A673 (cell line): ENCODE measurements around the gene THADA.

Experiments
- CTCF ChIP-seq: fragments of 300-800, 200-600 bp; sonication (generic); conservative IDR thresholded peaks from 2 replicates; pipeline ENCODE4 v1.5.1; 2017; ENCODE audit warnings: low read depth, mild to moderate bottlenecking, antibody characterized with exemption, low read length, moderate library complexity, mixed read lengths
- EZH2 ChIP-seq: fragments of 200-600 bp; sonication (generic); IDR thresholded peaks from 2 replicates; pipeline ENCODE4 v1.6.1; 2017; ENCODE audit warnings: borderline replicate concordance, low read depth, mild to moderate bottlenecking, mixed read lengths, antibody characterized with exemption, low read length; ENCODE audit not compliant: poor library complexity, severe bottlenecking

DNA sequence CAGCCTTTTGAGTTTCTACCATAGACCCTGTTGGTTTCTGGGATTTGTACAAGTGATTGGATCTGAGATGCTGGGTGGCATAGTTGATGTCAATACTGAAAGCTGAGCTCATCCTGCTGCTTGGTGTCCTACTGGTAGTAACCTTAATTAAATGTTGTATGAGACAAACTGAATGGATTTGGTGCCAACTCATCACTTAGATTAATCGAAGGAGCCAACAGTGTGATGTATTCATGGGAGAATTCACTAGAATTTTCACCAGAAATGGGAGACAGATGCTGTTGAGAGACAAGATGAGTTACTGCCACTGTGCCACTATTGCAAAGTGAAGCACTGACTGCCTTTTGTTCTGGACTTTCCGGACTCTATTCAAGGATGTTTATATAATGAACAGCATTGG is 158.5 kb downstream of the THADA start:
- no peak for TF ChIP-seq CTCF
- TF ChIP-seq EZH2 = no peak
